ENCODE data around the gene ACTA2.

ACTA2 gene

DNA sequence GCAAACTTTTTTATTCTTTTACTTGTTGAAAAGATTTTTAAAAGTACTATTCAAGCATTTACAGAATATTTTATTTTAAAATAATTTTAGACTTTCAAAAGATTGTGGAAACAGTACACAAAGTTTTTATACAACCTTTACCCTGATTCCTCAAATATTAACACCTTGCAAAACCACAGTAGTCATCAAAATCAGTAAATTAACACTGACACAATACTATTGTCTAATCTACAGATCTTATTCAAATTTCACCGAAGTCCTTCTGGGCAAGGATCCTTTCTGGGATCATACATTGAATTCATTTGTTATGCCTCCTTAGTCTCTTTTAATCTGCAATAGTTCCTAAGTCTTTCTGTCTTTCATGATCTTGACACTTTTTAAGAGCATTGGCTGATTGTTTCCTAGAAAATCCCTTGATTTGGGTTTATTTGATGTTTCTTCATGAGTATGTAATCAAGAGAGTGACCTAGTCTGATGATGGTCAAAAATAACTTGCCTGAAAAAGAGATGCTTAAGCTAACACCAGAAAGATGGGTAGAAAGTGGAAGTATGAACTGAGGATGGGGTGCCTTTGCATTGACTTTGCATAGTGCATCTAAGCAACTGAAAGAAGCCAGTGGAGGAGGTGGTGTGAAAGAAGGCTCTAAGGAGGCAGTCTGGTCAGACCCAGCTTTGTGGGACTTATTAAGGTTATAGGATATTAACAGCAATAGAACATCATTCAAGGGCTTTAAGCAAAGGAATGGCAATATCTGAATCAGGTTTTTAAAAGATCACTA lies 62.8 kb downstream of the ACTA2 start:
- no peak for DNase-seq

DNA sequence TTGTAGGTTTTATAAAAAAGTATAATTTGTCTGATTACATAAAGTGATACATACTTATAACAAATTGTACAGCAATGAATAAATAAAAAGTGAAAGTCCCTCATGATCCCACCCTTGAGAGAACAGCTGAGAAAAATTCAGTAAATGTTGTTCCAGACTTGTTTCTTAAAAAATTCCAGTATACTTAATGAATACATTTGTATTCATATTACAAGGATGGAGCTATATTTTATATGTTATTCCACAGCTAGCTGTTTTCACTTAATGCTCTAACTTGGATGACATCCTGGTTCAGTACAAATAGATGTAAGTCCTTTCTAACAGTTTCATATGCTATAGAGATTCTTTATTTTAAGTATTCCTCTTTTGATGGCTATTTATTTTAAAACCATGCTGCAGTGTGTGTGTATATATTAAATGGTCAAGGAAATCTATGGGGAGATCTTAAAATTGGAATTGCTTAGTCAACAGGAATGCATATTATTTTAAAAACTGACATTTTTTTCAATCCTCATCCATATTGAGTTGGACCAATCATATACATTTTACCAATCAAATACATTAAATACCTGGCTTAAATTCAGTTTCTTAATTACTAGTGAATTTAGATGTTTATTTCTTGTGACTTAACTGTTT lies 63.6 kb downstream of the ACTA2 start:
- DNase-seq, result no peak

DNA sequence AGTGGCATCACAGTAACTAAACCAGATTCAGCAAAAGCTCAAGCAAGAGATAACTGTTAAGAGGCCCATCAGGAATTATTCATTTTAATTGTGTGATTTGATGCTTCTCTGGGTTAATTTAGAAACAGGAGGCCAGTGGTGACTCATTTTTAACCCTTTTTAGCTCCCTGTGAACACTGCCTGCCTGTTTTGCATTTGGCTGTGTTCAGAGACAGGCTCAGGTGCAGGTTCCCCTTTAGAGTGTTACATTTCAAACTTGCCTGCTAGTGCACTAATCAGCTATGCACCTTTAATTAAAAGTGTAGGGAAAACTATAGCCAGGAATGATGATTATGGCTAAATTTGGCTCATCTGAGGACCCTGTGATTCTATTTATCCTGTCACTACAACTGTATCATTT lies 66.0 kb downstream of the ACTA2 start:
- DNase-seq, result no peak

Data from COR-L47 (cell line).